ENCODE measurements around the gene EFCAB11.

EFCAB11 gene

GRCh38 chr14:89858089-89858488, 96.4 kb downstream of the EFCAB11 start:
- no peak for DNase-seq

- DNase-seq: no peak
Observed at GRCh38 chr14:89856871-89857345, 97.6 kb downstream of the EFCAB11 start.

DNA sequence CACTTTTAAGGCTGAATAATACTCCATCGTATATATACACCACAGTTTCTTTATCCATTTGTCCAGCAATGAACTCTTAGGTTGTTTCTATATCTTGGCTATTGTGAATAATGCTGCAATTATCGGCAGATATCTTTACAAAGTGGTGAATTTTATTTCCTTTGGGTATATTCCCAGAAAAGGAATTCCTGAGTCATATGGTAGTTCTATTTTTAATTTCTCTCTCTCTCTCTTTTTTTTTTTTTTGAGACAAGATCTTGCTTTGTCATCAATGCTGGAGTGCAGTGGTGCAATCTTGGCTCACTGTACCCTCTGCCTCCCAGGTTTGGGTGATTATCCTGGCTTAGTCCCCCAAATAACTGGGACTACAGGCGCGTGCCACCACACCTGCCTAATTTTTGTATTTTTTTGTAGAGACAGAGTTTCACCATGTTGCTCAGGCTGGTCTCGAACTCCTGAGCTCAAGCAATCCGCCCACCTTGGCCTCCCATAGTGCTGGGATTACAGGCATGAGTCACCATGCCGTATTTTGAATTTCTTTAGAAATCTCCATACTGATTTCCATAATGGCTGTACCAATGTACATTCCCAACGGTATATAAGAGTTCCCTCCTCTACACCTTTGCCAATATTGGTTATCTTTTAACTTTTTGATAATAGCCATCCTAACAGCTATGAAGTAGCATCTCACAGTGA, 98.4 kb downstream of the EFCAB11 start:
- no peak for DNase-seq

DNA sequence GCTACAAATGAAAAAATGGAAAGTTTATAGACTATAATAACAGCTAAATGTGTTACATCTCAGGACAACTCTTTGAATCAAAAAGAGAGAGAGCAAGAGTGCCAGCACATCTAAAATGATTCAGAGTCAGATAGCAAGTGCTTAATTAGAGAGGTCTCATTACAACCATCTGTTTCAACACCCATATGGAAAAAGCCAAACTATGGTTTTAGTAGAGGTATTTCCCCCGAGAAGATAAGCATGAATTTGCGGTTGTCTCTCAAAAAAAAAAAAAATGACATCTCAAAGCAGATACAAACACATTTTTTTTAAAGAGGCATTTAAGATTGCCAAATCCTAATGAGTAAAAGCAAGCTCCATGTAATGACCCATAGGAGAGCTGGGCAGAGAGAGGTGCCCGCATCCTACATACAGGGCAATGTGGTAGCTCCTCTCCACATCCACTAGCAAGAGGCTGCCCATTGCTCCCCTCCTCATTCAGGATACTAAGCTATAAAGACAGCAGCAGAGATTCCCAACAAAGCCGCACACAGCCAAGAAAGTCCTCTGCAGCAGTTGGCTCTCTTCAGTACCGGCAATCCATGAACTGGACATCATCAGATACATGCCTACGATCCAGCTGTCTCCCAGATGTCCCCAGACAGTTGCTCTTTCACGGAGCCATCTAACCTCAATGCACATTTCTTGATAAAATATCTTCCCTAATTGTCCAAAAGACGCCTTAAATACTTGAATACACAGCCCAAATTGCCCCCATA, 100.4 kb downstream of the EFCAB11 start:
- no peak for DNase-seq

DNA sequence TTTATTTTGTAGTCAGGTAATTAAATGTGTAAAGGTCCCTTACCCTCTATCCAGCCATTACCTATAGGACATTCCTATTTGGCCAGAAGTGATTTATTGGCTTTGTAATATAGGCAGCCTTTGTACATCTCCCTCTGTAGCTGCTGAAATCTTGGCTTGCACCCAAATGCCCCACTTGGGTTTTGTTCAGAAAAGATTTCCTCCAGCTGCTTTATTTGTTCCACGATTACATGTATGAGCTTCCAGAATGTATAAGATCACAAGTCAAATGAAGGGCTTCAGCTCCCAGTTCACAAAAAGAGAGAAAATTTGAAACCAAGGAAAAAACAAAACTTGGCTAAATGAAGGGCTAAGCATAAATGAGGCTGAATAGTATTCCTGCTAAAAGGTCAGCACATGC, 103.4 kb downstream of the EFCAB11 start:
- no peak for DNase-seq

DNA sequence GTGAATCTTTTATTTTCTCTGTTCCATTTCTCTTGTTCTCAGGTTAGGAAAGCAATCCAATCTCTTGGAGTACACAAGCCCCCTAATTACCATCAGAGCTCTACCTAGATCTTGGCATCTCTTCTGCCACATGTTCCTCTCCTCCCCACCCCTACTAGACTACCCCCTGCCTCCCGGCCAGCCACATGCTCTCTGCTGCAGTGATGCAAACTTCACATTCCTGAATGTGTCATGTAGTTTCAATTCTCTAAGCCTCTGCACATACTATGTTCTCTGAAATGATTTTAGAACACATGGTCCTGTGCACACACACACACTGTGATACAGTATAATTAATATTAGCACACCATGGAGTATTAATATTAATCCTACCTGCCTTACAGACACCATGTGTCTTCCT, 104.6 kb downstream of the EFCAB11 start:
- no peak for DNase-seq

DNA sequence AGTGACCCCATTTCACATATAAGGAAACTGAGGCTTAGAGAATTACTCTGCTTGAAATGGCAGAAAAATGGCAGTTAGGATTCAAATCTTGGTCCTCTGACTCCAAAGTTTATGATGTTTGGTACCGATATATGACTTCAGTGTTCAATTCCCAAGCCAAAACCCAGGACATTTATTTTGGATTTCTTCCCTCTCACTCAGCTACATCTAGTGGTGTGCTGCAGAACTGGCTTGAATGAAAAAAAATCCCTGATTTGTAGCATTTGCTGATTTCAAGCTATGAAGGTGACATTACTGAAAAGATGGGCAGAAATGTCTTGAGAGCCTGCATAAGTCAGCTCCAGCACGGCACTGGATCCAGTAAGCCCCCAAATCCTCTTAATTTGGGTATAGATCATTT, 106.4 kb downstream of the EFCAB11 start:
- no peak for DNase-seq

- no peak for DNase-seq
Observed at GRCh38 chr14:89845346-89845745, 109.2 kb downstream of the EFCAB11 start.

DNA sequence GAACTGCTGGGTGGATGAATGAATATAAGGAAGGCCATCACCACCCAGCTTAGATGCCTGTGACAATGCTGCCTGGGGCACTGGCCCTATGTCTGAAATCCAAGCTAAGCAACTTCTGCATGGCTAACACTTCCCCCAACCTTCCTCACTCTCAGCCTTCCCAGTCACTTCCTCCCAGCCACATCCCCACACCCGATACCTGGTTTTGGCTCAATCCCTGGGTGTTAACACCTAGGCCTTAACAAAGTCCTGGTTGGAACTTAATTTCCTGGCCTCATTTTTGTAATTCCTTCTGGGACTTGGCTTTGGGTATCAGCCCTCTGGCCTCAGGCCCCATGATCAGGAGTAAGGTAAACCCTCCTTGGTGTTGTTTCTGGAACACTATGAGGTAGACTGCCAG, 110.0 kb downstream of the EFCAB11 start:
- DNase-seq: no peak

DNA sequence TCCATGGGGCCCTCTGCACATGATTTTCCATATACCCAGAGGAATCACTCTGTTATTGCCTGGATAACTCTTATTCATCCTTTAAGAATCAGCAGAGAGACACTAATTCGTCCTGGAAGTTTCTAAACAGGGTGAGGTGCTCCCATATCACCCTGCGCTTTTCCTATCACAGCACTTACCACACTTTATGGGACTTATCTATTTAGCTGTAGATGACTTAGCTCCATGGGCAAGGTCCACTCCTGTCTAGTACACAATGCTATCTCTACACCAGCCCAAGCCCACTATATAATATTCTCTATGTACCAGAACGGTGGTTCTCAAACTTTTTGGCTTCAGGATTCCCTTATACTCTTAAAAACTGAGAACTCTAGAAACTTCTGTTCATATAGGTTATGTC, 111.7 kb downstream of the EFCAB11 start:
- DNase-seq: no peak

DNA sequence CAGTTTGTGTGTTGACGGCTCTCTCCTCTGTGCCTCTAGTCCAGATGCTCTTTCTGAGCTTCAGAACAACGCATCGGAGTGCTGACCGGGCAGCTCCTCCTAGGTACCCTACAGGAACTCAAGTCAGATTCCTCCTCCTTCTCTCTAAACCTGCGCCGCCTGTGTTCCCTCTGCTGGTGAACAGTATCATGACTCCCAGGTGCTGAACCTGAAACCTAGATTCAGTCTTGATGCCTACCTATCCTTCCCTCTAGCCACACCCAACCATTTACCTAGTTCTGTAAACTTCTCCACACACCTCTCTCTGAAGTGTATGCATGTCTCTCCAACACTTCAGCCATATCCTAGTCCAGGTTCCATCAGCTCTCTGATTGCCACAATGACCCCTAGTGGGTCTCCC, 112.7 kb downstream of the EFCAB11 start:
- DNase-seq: no peak

DNA sequence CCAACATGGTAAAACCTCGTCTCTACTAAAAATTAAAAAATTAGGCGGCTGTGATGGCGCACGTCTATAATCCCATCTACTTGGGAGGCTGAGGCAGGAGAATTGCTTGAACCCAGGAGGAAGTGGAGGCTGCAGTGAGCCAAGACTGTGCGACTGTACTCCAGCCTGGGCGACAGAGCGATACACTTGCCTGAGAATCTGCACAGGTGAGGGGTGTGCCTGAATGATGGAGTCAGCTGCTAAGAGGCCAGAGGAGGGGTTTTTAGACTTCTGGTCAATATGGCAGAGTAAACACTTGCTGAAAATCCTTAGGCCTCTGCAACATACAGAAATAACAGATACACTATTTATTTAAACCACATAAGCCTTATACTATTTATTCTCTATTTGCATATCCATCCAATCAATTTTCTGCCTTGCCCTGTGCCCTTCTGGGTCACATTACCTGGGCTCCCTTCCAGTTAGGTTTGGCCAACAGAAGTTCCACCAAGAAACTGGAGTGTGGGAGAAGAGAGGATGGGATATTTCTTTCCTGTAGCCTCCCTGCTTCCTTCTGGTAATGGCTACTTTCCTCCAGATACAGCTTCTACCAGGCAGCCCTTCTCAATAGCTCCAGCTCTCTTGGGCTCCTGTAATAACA, 117.6 kb downstream of the EFCAB11 start:
- DNase-seq: no peak

DNA sequence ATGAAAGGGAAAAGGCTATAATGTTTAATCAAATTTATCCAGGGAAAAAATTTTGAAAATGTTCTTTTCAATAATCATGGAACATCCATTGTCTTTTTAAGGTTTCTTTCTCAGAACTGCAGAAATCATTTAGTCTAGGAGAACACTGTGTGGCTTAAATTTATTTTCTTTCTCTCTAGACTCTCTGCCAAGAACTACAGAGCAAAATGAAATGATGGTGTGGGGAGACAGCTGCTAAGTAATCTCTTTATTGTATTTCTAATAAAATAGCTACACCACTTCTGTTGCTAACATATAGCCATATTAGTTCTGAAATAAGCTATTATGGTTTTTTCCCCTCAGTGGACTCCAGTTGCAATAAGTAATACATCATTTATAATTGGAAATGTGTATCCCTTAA, 120.9 kb downstream of the EFCAB11 start:
- no peak for DNase-seq

- DNase-seq: no peak
Observed at GRCh38 chr14:89833120-89833532, 121.4 kb downstream of the EFCAB11 start.

DNA sequence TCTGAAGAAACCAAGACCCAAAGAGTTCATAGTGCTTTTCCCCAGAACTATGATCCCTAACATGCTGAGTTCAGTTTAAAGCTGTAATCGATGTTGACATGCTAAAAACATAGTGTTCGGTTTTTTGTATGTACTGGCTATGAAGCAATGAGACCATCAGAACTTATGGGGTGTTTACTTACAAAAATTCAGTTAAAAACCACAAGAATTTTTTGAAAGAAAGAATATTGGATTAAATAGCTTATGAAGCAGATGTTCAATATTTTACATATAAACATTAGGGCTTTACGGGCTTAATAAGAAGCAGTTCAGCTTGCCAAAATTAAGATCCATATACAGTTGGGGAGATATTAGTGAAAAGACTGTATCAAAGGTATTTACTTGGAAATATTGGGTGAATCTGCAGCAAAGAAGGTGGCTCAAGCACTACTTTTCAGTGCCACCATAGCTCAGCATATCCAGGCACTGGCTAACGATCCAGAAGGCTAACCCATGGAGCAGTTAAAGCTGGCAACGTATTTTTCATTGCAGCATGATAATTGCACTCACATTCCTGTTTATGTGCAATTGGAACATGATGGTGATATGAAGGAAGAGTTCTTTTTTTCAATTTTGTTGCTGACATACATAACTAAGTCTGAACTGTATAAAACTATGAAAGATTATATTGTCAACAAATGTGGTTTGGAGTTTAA, 125.9 kb downstream of the EFCAB11 start:
- DNase-seq: no peak

DNA sequence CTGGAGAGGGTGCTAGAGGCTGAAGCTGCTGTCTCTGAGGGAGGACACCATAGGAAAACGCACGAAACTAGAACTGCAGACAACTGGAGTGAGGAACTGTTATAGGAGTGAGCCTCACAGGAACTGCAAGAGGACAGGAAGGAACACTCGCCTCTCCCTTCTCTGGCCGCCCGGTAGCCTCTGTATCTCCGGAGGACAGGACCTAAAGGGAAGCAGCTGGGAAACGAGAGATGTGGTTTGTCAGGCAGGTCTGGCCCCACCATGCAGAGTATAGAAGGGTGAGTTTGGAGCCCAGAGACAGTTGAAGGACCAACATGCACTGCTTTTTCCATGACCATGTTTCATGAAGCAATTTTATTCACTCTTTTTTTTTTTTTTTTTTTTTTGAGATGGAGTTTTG, 127.3 kb downstream of the EFCAB11 start:
- DNase-seq: peak in 1 of 2 donors; percentile 23

DNA sequence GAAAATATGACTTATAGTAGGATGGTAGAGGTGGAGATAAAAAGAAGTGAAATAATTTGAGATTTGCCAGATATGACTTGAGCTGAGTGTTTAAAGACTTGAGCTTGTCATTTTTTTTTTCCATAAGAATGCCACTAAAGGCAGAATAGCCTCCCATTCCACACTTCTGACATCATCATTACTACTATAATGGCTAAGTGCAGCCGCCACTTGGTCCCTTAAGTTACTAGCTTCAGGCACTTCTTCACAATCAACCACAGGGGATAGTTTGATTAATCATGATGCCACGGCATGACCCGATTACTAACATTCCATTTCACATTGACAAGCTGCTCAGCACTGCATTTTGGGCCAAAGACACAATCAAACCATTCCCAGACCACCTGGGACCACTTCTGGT, 127.9 kb downstream of the EFCAB11 start:
- no peak for DNase-seq

GRCh38 chr14:89823743-89824142, 130.8 kb downstream of the EFCAB11 start:
- DNase-seq: no peak

GRCh38 chr14:89814126-89814525, 140.4 kb downstream of the EFCAB11 start:
- no peak for DNase-seq

DNA sequence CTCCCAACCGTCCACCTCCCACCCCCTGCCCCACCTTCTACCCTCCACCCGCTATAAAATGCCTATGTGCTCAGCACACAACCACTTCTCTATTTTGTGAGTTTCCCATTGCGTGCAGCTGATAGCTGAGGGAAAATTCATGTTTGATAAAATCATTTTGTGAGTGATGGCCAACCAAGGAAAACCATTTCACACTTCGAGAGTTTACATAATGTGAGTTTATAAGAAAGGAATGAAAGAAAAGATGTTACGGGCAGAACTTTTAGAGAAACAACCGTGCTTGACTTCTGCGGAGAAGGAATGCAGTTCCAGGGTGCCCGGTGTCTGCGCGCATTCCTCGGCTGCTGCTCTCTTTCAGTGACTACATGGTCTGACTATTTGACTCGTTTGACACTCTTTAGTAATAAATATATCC, 140.9 kb downstream of the EFCAB11 start:
- DNase-seq: no peak

DNA sequence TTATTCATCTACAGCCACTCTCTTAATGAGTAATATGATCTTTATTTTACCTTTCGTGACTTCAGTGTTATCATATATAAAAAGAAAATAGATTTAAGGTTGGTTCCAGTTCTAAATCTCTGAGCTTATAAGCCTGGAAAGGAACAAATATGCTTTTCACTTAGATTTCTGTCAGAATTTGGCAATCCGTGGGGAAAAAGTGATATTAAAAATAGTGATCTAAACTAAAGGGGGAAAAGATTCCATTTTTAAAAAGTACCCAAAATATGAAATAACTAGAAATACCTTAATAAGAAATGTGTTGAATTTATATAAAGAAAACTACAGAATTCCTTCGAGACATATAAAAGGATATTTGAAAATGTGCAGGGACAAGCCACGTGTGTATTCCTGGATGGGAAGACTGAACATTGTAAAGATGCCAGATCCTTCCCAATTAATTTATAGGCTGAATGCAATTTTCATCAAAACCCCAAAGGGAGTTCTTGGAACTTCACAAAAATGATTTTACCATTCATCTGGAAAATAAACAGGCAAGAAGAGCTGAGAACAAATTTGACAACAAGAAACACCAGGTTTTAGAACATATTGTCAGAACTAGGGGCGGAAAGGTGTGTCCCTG, 142.5 kb downstream of the EFCAB11 start:
- no peak for DNase-seq

- DNase-seq: no peak
Observed at GRCh38 chr14:89810101-89810500, 144.4 kb downstream of the EFCAB11 start.

GRCh38 chr14:89807892-89808291, 146.6 kb downstream of the EFCAB11 start:
- DNase-seq: no peak

Data from inflammatory macrophage treated with lipopolysaccharide for 1 hour (primary cell).